Measurements from ENCODE around the gene GGACT.

Gene GGACT

DNA sequence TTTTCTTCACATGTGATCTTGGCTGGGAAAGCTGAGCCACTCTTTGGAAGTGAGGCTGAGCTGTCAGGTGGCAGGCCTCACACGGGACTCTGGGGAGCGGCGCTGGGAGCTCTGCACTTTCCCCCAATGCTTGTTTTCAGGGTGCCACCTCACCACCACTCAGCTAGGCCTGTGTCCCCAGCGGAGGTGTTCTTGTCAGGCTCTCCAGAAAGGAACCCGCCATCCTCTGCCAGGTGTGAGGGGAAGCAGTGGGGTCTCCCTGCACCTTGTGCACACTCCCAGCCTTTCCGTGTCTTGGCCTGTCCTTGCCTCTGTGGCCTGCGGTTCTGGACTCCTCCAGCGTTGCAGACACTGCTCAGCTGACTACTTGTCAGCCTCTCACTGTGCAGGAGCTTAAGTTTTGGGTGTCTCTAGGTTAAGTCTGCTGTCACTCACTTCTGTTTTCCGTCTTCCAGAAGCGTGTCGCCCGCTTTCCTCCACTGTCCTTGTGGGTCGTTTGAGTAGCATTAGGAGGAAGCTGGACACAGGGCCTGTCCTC lies 51.9 kb downstream of the GGACT start:
- Histone ChIP-seq H3K4me2 (ENCODE audit: low read length) (no peak overlapping the region), H3K27ac (ENCODE audit: low read depth, low read length, poor library complexity, severe bottlenecking) (no peak overlapping the region), H3K9me2 (ENCODE audit: low read depth, low read length) (no peaks in the 10 kb centered on the region), H3K27me3 (ENCODE audit: insufficient read depth, low read length) (no peaks in the 10 kb centered on the region), H3F3A (ENCODE audit: insufficient read depth, low read length) (no peaks in the 10 kb centered on the region), H3K79me2 (ENCODE audit: insufficient read depth, low read length) (no peaks in the 10 kb centered on the region), H4K20me1 (ENCODE audit: insufficient read depth, low read length) (no peaks in the 10 kb centered on the region), H3K9me3 (ENCODE audit: low read length) (no peaks in the 10 kb centered on the region), H3K9ac (ENCODE audit: low read length) (no peak overlapping the region), H2AFZ (ENCODE audit: low read length) (no peak overlapping the region), H3K4me3 (ENCODE audit: low read depth, low read length, poor library complexity, severe bottlenecking) (no peak overlapping the region), H3K4me1 (ENCODE audit: insufficient read depth, low read length, severe bottlenecking) (no peaks in the 10 kb centered on the region), H3K36me3 (ENCODE audit: insufficient read depth, low read length) (no peaks in the 10 kb centered on the region)
- no peak for TF ChIP-seq EZH2 (IDR thresholded peaks at IDR 0.05; ENCODE audit: borderline replicate concordance, low read length)
- TF ChIP-seq, protein P1, sequence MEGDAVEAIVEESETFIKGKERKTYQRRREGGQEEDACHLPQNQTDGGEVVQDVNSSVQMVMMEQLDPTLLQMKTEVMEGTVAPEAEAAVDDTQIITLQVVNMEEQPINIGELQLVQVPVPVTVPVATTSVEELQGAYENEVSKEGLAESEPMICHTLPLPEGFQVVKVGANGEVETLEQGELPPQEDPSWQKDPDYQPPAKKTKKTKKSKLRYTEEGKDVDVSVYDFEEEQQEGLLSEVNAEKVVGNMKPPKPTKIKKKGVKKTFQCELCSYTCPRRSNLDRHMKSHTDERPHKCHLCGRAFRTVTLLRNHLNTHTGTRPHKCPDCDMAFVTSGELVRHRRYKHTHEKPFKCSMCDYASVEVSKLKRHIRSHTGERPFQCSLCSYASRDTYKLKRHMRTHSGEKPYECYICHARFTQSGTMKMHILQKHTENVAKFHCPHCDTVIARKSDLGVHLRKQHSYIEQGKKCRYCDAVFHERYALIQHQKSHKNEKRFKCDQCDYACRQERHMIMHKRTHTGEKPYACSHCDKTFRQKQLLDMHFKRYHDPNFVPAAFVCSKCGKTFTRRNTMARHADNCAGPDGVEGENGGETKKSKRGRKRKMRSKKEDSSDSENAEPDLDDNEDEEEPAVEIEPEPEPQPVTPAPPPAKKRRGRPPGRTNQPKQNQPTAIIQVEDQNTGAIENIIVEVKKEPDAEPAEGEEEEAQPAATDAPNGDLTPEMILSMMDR (IDR thresholded peaks at IDR 0.05; ENCODE audit: low read length), result no peak

DNA sequence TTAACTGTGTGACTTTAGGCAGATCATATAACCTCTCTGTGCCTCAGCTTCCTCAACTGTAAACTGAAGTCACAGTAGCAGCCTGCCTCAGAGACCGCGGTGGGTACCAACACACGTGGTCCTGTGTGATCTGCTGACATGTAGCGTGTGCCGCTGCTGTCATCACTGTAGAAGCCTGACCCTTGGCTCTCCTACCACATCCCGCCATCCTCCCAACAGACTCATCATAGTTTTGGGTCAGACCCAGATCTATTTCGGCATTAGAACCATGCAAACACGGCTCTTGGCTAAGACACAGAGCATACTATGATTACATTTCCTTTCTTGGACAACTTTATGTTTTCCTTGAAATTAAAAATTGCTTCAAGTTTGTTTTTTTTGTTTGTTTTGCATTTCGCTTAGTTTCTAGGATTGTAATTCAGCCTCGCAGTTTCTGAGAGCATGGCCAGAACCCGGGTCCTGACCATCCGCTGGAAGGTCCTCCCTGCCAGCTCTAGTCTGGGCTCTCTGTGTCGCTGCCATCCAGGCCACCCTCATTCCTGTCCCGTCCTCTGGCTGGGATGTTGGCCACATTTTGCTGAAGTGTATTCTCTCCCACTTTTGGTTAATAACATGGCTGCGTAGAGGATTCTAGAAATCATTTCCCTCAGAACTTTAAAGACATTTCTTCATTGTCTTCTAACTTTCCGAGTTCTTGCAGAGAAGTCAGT lies 53.0 kb downstream of the GGACT start:
- no peaks in the 10 kb centered on the region for H3K9me2 ChIP-seq (ENCODE audit: low read depth, low read length)
- no peak overlapping the region for H3K4me2 ChIP-seq (ENCODE audit: low read length)
- no peak overlapping the region for H3K4me3 ChIP-seq (ENCODE audit: low read depth, low read length, poor library complexity, severe bottlenecking)
- H3K36me3 ChIP-seq (ENCODE audit: insufficient read depth, low read length), result no peaks in the 10 kb centered on the region
- no peaks in the 10 kb centered on the region for H3K4me1 ChIP-seq (ENCODE audit: insufficient read depth, low read length, severe bottlenecking)
- no peaks in the 10 kb centered on the region for H3F3A ChIP-seq (ENCODE audit: insufficient read depth, low read length)
- no peaks in the 10 kb centered on the region for H3K79me2 ChIP-seq (ENCODE audit: insufficient read depth, low read length)
- no peak overlapping the region for H3K9ac ChIP-seq (ENCODE audit: low read length)
- H3K9me3 ChIP-seq (ENCODE audit: low read length), result no peaks in the 10 kb centered on the region
- H4K20me1 ChIP-seq (ENCODE audit: insufficient read depth, low read length), result no peaks in the 10 kb centered on the region
- TF ChIP-seq, protein P1 (IDR thresholded peaks at IDR 0.05; ENCODE audit: low read length), result no peak
- no peak for TF ChIP-seq EZH2 (IDR thresholded peaks at IDR 0.05; ENCODE audit: borderline replicate concordance, low read length)
- H3K27me3 ChIP-seq (ENCODE audit: insufficient read depth, low read length), result no peaks in the 10 kb centered on the region
- H3K27ac ChIP-seq (ENCODE audit: low read depth, low read length, poor library complexity, severe bottlenecking), result no peak overlapping the region
- H2AFZ ChIP-seq (ENCODE audit: low read length), result no peak overlapping the region

DNA sequence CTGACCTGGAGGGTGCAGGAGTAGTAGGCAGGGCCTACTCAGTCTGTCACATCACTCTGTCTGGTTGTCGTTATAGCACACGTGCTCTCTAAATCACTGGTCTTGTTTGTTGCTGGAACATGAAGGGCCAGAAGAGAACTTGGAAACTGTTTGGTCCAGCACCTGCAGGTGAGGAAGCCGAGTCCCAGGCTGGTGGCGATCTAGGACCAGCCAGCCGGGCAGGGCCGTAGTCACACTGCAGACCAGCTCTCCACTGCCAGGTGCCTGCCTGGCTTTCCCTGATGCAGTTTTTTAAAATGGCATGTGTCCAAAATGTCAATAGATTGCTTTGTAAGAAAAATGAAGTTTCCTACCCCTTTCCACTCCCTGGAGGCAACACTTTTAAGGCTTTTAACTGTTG lies 53.7 kb downstream of the GGACT start:
- Histone ChIP-seq H3K9me3 (ENCODE audit: low read length) (no peaks in the 10 kb centered on the region), H4K20me1 (ENCODE audit: insufficient read depth, low read length) (no peaks in the 10 kb centered on the region)

More for the DNA sequence above, 53.7 kb downstream of the GGACT start:
- Histone ChIP-seq H3K9ac (ENCODE audit: low read length) (no peak overlapping the region), H3K4me1 (ENCODE audit: insufficient read depth, low read length, severe bottlenecking) (no peaks in the 10 kb centered on the region), H3F3A (ENCODE audit: insufficient read depth, low read length) (no peaks in the 10 kb centered on the region), H3K27me3 (ENCODE audit: insufficient read depth, low read length) (no peaks in the 10 kb centered on the region), H3K4me3 (ENCODE audit: low read depth, low read length, poor library complexity, severe bottlenecking) (no peak overlapping the region), H3K4me2 (ENCODE audit: low read length) (no peak overlapping the region), H3K27ac (ENCODE audit: low read depth, low read length, poor library complexity, severe bottlenecking) (no peak overlapping the region), H3K9me2 (ENCODE audit: low read depth, low read length) (no peaks in the 10 kb centered on the region), H3K79me2 (ENCODE audit: insufficient read depth, low read length) (no peaks in the 10 kb centered on the region), H2AFZ (ENCODE audit: low read length) (no peak overlapping the region), H3K36me3 (ENCODE audit: insufficient read depth, low read length) (no peaks in the 10 kb centered on the region)
- TF ChIP-seq, protein P1 (IDR thresholded peaks at IDR 0.05; ENCODE audit: low read length), result no peak
- no peak for TF ChIP-seq EZH2 (IDR thresholded peaks at IDR 0.05; ENCODE audit: borderline replicate concordance, low read length)
